ENCODE measurements around the gene FARSA. TPM values are rescaled to one million over a fixed set of nuclear protein-coding genes. Genes with fewer than 3 reads are reported as not detected.
A peak's percentile ranks its signal among the peaks of the same experiment; 100 is the strongest.

The FARSA gene
- total and polyA plus RNA-seq, 2 of the 8 experiments (the other 6 are each of a cell fraction or from before 2014, with no cell fraction given): 61.0 to 103 TPM

- TF ChIP-seq EZH2 (IDR thresholded peaks at IDR 0.05; ENCODE audit: low read depth, low read length, severe bottlenecking): no peak
- TF ChIP-seq E2F6 (IDR thresholded peaks at IDR 0.05): no peak
- TF ChIP-seq ZNF274 (IDR thresholded peaks at IDR 0.05; ENCODE audit: borderline replicate concordance, extremely low read depth, low read length): no peak
- TF ChIP-seq SP1 (IDR thresholded peaks at IDR 0.05; ENCODE audit: low read depth, low read length): peak; percentile 13; the same call in 1 of the 2 replicates
Measured at GRCh38 chr19:12944104-12944674, 10.7 kb upstream of the FARSA start (continued).
